H1 (cell line): ENCODE results near the gene GYS2. TPM values are rescaled to one million over a fixed set of nuclear protein-coding genes. Genes with fewer than 3 reads are reported as not detected.

Experiments used
- KDM4A ChIP-seq: IDR thresholded peaks from one replicate; pipeline ENCODE4 v1.7.1; 2012; ENCODE audit warnings: low read depth, mild to moderate bottlenecking, moderate library complexity, low read length, inconsistent platforms; ENCODE audit not compliant: severe bottlenecking
- polyA plus RNA-seq, 7 experiments: library from polyadenylated mRNA; depleted of rRNA in 3 of 7; stranded (reverse) in 5 of 7; unstranded in 2 of 7; fragments of >200 nt in 5 of 7; fragments of 200-250 nt in 2 of 7; gene quantifications; 1 replicate in 5 of 7; 2 replicates in 1 of 7; 4 replicates in 1 of 7; pipeline versions ENCODE4 v1.2.1 to v1.2.3, GENCODE V29; 2011 to 2013; ENCODE audit warnings: missing spikeins in 2 of 7, mixed read lengths in 2 of 7
- total RNA-seq: library from RNA; stranded (reverse); fragmentation: NEBNext Ultra II Directional; extraction: Animal tissue kit (Norgen Biotek cat#: 25700); gene quantifications from 2 replicates; pipeline ENCODE4 v1.2.1, GENCODE V29; 2021

GYS2 gene
- total and polyA plus RNA-seq, 2 of the 8 experiments (the other 6 are each of a cell fraction or from before 2014, with no cell fraction given): not detected

DNA sequence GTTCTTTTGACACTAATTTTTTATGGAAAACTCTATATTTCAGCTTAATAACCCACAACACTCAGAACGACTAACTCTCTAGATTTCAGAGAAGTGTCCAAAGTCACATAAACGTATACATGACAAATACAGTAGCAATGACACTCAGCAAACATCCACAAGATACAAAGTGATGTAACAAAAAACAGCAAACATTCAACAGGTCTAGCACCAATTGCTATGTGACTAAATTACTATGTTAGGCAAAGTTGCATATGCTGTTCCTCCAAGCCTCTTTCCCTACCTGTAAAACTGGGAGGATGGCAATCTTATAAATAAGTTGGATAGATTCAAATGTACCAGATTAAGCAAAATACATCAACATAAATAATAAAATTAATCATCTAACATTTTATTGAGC is 104.9 kb downstream of the GYS2 start (continued):
- TF ChIP-seq KDM4A: no peak

Other genes with a start within 250 kb of the GYS2 start
- not detected in 2 replicates for gene IAPP, start 231.9 kb downstream of the GYS2 start, total RNA-seq
- not detected in 2 replicates for gene IAPP, start 231.9 kb downstream of the GYS2 start, polyA plus RNA-seq (2011; rRNA removed)
- 5.0 and 5.4 TPM in 2 replicates for gene PYROXD1, start 167.2 kb downstream of the GYS2 start, total RNA-seq
- gene PYROXD1, start 167.2 kb downstream of the GYS2 start, polyA plus RNA-seq (2011; rRNA removed): 1.4 and 1.6 TPM in 2 replicates
- gene RECQL, start 103.2 kb downstream of the GYS2 start, total RNA-seq: 37.7 and 40.3 TPM in 2 replicates
- gene RECQL, start 103.2 kb downstream of the GYS2 start, polyA plus RNA-seq (2011; rRNA removed): 6.6 and 8.1 TPM in 2 replicates
- gene GOLT1B, start 103.1 kb downstream of the GYS2 start, total RNA-seq: 37.4 and 38.3 TPM in 2 replicates
- gene GOLT1B, start 103.1 kb downstream of the GYS2 start, polyA plus RNA-seq (2011; rRNA removed): 17.5 and 18.3 TPM in 2 replicates
- gene SPX, start 78.6 kb downstream of the GYS2 start, total RNA-seq: 0.29 and 1.3 TPM in 2 replicates
- gene SPX, start 78.6 kb downstream of the GYS2 start, polyA plus RNA-seq (2011; rRNA removed): 0.38 and 1.2 TPM in 2 replicates
- 1,716 and 1,781 TPM in 2 replicates for gene LDHB, start 53.0 kb upstream of the GYS2 start, total RNA-seq
- 616 and 1,177 TPM in 2 replicates for gene LDHB, start 53.0 kb upstream of the GYS2 start, polyA plus RNA-seq (2011; rRNA removed)
- gene KCNJ8, start 169.9 kb upstream of the GYS2 start, total RNA-seq: 0.96 and 1.4 TPM in 2 replicates
- 0.48 and 0.78 TPM in 2 replicates for gene KCNJ8, start 169.9 kb upstream of the GYS2 start, polyA plus RNA-seq (2011; rRNA removed)